Measurements from ENCODE around the gene SERPINC1.

- TF ChIP-seq CTCF (IDR thresholded peaks at IDR 0.05) (no peak), EZH2 (IDR thresholded peaks at IDR 0.05) (no peak), EZH2phosphoT487 (IDR thresholded peaks at IDR 0.05) (no peak)
These were observed 53.6 kb downstream of the SERPINC1 start for GRCh38 chr1:173863224-173864161.
